Keratinocyte (primary cell): Measurements from ENCODE around the gene CCR5AS.

Experiments used
- DNase-seq: peaks from one replicate; pipeline ENCODE4 v3.0.0-alpha.2; 2011; ENCODE audit warnings: low read depth, missing footprints, low spot score
- FAIRE-seq: peaks from 2 replicates; lab custom pipeline; 2011; peaks lifted over from hg19 to GRCh38; lab: Jason Lieb, UNC
- H2AFZ ChIP-seq: 2 replicates; pipeline ENCODE4 v1.6.0; 2012; ENCODE audit warnings: low read length, control low read depth, inconsistent platforms; ENCODE audit not compliant: control insufficient read depth
- H3K27ac ChIP-seq: 2 replicates; pipeline ENCODE4 v1.5.1; 2011; ENCODE audit warnings: low read length; ENCODE audit not compliant: control insufficient read depth, insufficient read depth
- H3K27me3 ChIP-seq: 3 replicates; pipeline ENCODE4 v1.6.0; 2011; ENCODE audit warnings: low read length; ENCODE audit not compliant: control insufficient read depth, insufficient read depth; ENCODE audit errors: extremely low read depth
- H3K36me3 ChIP-seq, 2 experiments: 2 replicates in 1 of 2; 3 replicates in 1 of 2; pipeline ENCODE4 v1.5.1; 2011; ENCODE audit warnings: low read length in 2 of 2, mild to moderate bottlenecking in 1 of 2; ENCODE audit not compliant: control insufficient read depth in 2 of 2, insufficient read depth in 2 of 2; ENCODE audit errors: extremely low read depth in 1 of 2
- H3K4me1 ChIP-seq: 3 replicates; pipeline ENCODE4 v1.5.1; 2011; ENCODE audit warnings: low read length; ENCODE audit not compliant: control insufficient read depth, insufficient read depth; ENCODE audit errors: extremely low read depth
- H3K4me2 ChIP-seq: 3 replicates; pipeline ENCODE4 v1.6.0; 2011; ENCODE audit warnings: low read depth, low read length; ENCODE audit not compliant: control insufficient read depth, insufficient read depth; ENCODE audit errors: extremely low read depth
- H3K4me3 ChIP-seq, 3 experiments: fragments of 200-600 bp in 1 of 3; sonication (generic) in 1 of 3; 2 replicates in 2 of 3; 3 replicates in 1 of 3; pipeline ENCODE4 v1.5.1; 2011 to 2016; ENCODE audit warnings: low read length in 3 of 3, mild to moderate bottlenecking in 3 of 3, control low read depth in 2 of 3, inconsistent platforms in 1 of 3, low read depth in 1 of 3, mixed read lengths in 1 of 3, mixed run types in 1 of 3, moderate library complexity in 1 of 3; ENCODE audit not compliant: control insufficient read depth in 2 of 3, insufficient read depth in 2 of 3; ENCODE audit errors: extremely low read depth in 1 of 3
- H3K79me2 ChIP-seq: 2 replicates; pipeline ENCODE4 v1.6.0; 2012; ENCODE audit warnings: low read length; ENCODE audit not compliant: control insufficient read depth, insufficient read depth
- H3K9ac ChIP-seq: 3 replicates; pipeline ENCODE4 v1.6.0; 2011; ENCODE audit warnings: low read length; ENCODE audit not compliant: control insufficient read depth, insufficient read depth; ENCODE audit errors: extremely low read depth
- H3K9me1 ChIP-seq: 3 replicates; pipeline ENCODE4 v1.6.0; 2011; ENCODE audit warnings: low read length; ENCODE audit not compliant: control insufficient read depth, insufficient read depth; ENCODE audit errors: extremely low read depth
- H3K9me3 ChIP-seq: 2 replicates; pipeline ENCODE4 v1.5.1; 2012; ENCODE audit warnings: low read depth, low read length; ENCODE audit not compliant: control insufficient read depth
- H4K20me1 ChIP-seq: 3 replicates; pipeline ENCODE4 v1.6.0; 2011; ENCODE audit warnings: low read length; ENCODE audit not compliant: control insufficient read depth, insufficient read depth; ENCODE audit errors: extremely low read depth
- EZH2 ChIP-seq: IDR thresholded peaks from one replicate; pipeline ENCODE4 v1.6.1; 2012; ENCODE audit warnings: inconsistent platforms, mild to moderate bottlenecking, low read length, moderate library complexity
- dilution Hi-C: fragments of 300-500 bp; cut with MboI; formaldehyde crosslinking; loops from one replicate; pipeline ENCODE4 v1.7.0; 2020; ENCODE audit warnings: low sequenced_read_pairs; ENCODE audit not compliant: extremely low pct_ligation_motif_present
- TF ChIP-seq, protein P1 (sequence below), 3 experiments: IDR thresholded peaks in 1 of 3; conservative IDR thresholded peaks in 1 of 3; optimal IDR thresholded peaks in 1 of 3; 2 replicates in 2 of 3; 3 replicates in 1 of 3; pipeline versions ENCODE3 to v1.5.1; 2011; ENCODE audit warnings: low read length in 3 of 3, mild to moderate bottlenecking in 3 of 3, moderate library complexity in 2 of 3, control low read depth in 1 of 3, inconsistent platforms in 1 of 3; ENCODE audit not compliant: insufficient read depth in 2 of 3; ENCODE audit errors: extremely low read depth in 1 of 3

The CCR5AS gene

DNA sequence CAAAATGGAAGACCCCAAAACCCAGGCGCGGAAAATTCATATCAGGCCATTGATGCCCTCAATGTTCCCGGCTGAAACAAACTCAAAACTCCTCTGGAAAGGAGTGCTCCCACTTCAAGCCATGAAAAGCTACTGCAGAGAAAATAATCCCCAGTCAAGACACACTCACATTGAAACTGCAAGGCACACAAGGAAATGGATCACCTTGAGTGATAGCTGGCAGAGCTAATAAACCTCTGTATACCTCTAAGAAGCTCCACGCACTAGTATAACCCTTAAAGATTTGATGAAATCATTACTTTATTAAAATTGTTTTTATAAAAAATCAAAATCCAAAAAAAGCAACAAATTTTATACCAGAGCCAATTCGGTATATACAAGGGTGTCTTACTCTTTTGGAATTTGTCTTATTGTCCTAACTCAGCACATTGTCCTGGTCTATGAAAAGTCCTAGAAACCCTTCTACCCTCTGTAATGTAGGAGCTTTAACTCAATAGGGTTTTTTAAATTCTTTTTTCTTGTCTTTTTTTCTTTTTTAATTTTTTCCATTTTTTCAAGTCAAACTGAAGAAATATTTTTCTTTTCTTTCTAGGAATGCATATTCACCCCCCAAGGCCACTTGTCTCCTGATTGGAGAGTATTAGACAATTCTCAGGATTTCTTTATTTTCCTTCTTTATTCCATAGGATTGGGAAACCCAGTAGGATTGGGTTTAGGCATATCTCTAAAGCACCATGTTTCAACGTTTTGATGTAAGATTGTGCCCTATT is 8.5 kb downstream of the CCR5AS start:
- no peaks in the 10 kb centered on the region for H3K4me1 ChIP-seq
- H3K27me3 ChIP-seq, result no peaks in the 10 kb centered on the region
- no peak overlapping the region for H3K4me2 ChIP-seq
- dilution Hi-C loops, result no loop called here
- no peak overlapping the region for H3K27ac ChIP-seq
- TF ChIP-seq, protein P1, sequence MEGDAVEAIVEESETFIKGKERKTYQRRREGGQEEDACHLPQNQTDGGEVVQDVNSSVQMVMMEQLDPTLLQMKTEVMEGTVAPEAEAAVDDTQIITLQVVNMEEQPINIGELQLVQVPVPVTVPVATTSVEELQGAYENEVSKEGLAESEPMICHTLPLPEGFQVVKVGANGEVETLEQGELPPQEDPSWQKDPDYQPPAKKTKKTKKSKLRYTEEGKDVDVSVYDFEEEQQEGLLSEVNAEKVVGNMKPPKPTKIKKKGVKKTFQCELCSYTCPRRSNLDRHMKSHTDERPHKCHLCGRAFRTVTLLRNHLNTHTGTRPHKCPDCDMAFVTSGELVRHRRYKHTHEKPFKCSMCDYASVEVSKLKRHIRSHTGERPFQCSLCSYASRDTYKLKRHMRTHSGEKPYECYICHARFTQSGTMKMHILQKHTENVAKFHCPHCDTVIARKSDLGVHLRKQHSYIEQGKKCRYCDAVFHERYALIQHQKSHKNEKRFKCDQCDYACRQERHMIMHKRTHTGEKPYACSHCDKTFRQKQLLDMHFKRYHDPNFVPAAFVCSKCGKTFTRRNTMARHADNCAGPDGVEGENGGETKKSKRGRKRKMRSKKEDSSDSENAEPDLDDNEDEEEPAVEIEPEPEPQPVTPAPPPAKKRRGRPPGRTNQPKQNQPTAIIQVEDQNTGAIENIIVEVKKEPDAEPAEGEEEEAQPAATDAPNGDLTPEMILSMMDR (optimal IDR thresholded peaks at IDR 0.05 in 1 of 3, IDR thresholded peaks at IDR 0.05 in 1 of 3, conservative IDR thresholded peaks at IDR 0.05 in 1 of 3; ENCODE audit: extremely low read depth in 1 of 3, insufficient read depth in 2 of 3, low read length in 3 of 3), result no peak
- no peak for TF ChIP-seq EZH2
- no peak overlapping the region for H3K9ac ChIP-seq
- no peaks in the 10 kb centered on the region for H3K36me3 ChIP-seq
- no peak for FAIRE-seq
- H3K9me1 ChIP-seq, result no peaks in the 10 kb centered on the region
- no peak overlapping the region for H2AFZ ChIP-seq
- H4K20me1 ChIP-seq, result no peaks in the 10 kb centered on the region
- DNase-seq, result no peak
- no peaks in the 10 kb centered on the region for H3K9me3 ChIP-seq
- no peaks in the 10 kb centered on the region for H3K79me2 ChIP-seq
- H3K4me3 ChIP-seq, result no peak overlapping the region

- no peaks in the 10 kb centered on the region for H3K27me3 ChIP-seq
- dilution Hi-C loops, result no loop called here
Observed at GRCh38 chr3:46397111-46397510, 9.8 kb downstream of the CCR5AS start.

More at GRCh38 chr3:46397111-46397510, 9.8 kb downstream of the CCR5AS start:
- no peaks in the 10 kb centered on the region for H3K79me2 ChIP-seq
- no peak overlapping the region for H3K4me2 ChIP-seq
- no peaks in the 10 kb centered on the region for H4K20me1 ChIP-seq
- FAIRE-seq, result no peak
- no peaks in the 10 kb centered on the region for H3K4me1 ChIP-seq
- H3K27ac ChIP-seq, result no peak overlapping the region
- no peaks in the 10 kb centered on the region for H3K36me3 ChIP-seq
- H3K4me3 ChIP-seq, result no peak overlapping the region
- no peak for TF ChIP-seq EZH2
- TF ChIP-seq, protein P1 (optimal IDR thresholded peaks at IDR 0.05 in 1 of 3, IDR thresholded peaks at IDR 0.05 in 1 of 3, conservative IDR thresholded peaks at IDR 0.05 in 1 of 3; ENCODE audit: extremely low read depth in 1 of 3, insufficient read depth in 2 of 3, low read length in 3 of 3), result no peak
- no peaks in the 10 kb centered on the region for H3K9me1 ChIP-seq
- H3K9me3 ChIP-seq, result no peaks in the 10 kb centered on the region
- no peak overlapping the region for H3K9ac ChIP-seq
- no peak for DNase-seq
- H2AFZ ChIP-seq, result no peak overlapping the region
